Endothelial cell of umbilical vein (primary cell): ENCODE results near the gene PARP16. TPM values are rescaled to one million over a fixed set of nuclear protein-coding genes. Genes with fewer than 3 reads are reported as not detected.

Source experiments
- BruUV-seq: library from RNA; stranded (reverse); fragments of 400-500 nt; replicated peaks from 2 replicates; lab custom pipeline; 2021; lab: Mats Ljungman, UMichigan
- CTCF ChIA-PET: fragments of 300-600, 350-600 bp; sonication (Branson Sonifier 250); formaldehyde crosslinking; loops from one replicate; lab custom pipeline; 2021; ENCODE audit warnings: antibody characterized with exemption, inconsistent platforms; lab: Charles Lee
- POLR2A ChIA-PET: fragments of 300-600, 350-600 bp; sonication (Branson Sonifier 250); formaldehyde crosslinking; loops from one replicate; lab custom pipeline; 2021; ENCODE audit warnings: antibody characterized with exemption, inconsistent platforms; lab: Charles Lee
- DNase-seq: peaks from one replicate; pipeline ENCODE4 v3.0.0-alpha.2; 2011; ENCODE audit warnings: low read depth, low spot score
- FAIRE-seq: peaks from 2 replicates; lab custom pipeline; 2011; peaks lifted over from hg19 to GRCh38; lab: Jason Lieb, UNC
- H2AFZ ChIP-seq: 2 replicates; pipeline ENCODE4 v1.6.0; 2012; ENCODE audit warnings: low read depth, low read length, control low read depth, inconsistent platforms
- H3K27ac ChIP-seq: 2 replicates; pipeline ENCODE4 v1.5.1; 2011; ENCODE audit warnings: low read depth, mild to moderate bottlenecking, control low read depth, low read length, moderate library complexity; ENCODE audit not compliant: insufficient read depth
- H3K27me3 ChIP-seq, 2 experiments: 2 replicates each; pipeline versions ENCODE4 v1.6.0 to v1.6.1; 2011; ENCODE audit warnings: low read length in 2 of 2, mixed read lengths in 1 of 2; ENCODE audit not compliant: control insufficient read depth in 2 of 2, insufficient read depth in 2 of 2
- H3K36me3 ChIP-seq, 2 experiments: 2 replicates in 1 of 2; 3 replicates in 1 of 2; pipeline ENCODE4 v1.5.1; 2011; ENCODE audit warnings: low read length in 2 of 2, mild to moderate bottlenecking in 1 of 2, moderate library complexity in 1 of 2; ENCODE audit not compliant: control insufficient read depth in 2 of 2, insufficient read depth in 2 of 2; ENCODE audit errors: extremely low read depth in 1 of 2
- H3K4me1 ChIP-seq: 3 replicates; pipeline ENCODE4 v1.5.1; 2011; ENCODE audit warnings: mild to moderate bottlenecking, low read length; ENCODE audit not compliant: control insufficient read depth, insufficient read depth; ENCODE audit errors: extremely low read depth
- H3K4me2 ChIP-seq: 2 replicates; pipeline ENCODE4 v1.6.1; 2011; ENCODE audit warnings: low read length, control low read depth, mixed read lengths; ENCODE audit not compliant: insufficient read depth
- H3K4me3 ChIP-seq, 3 experiments: fragments of 200-600 bp in 1 of 3; sonication (generic), shearing (Covaris generic) in 1 of 3; replicated peaks in 1 of 3; 2 replicates each; pipeline ENCODE4 v1.5.1; 2011 to 2016; ENCODE audit warnings: control low read depth in 3 of 3, low read length in 3 of 3, mild to moderate bottlenecking in 2 of 3, inconsistent platforms in 1 of 3, low read depth in 1 of 3, moderate library complexity in 1 of 3; ENCODE audit not compliant: insufficient read depth in 1 of 3
- H3K79me2 ChIP-seq: 2 replicates; pipeline ENCODE4 v1.6.0; 2012; ENCODE audit warnings: low read length, inconsistent platforms; ENCODE audit not compliant: control insufficient read depth, insufficient read depth
- H3K9ac ChIP-seq: replicated peaks from 2 replicates; pipeline ENCODE3; 2011; ENCODE audit warnings: low read length, control low read depth; ENCODE audit not compliant: insufficient read depth; ENCODE audit errors: extremely low read depth
- H3K9me1 ChIP-seq: replicated peaks from 3 replicates; pipeline ENCODE4 v1.6.0; 2011; ENCODE audit warnings: mild to moderate bottlenecking, low read length; ENCODE audit not compliant: control insufficient read depth, insufficient read depth; ENCODE audit errors: extremely low read depth
- H3K9me3 ChIP-seq: replicated peaks from 2 replicates; pipeline ENCODE4 v1.5.1; 2012; ENCODE audit warnings: low read length, inconsistent platforms; ENCODE audit not compliant: control insufficient read depth, insufficient read depth
- H4K20me1 ChIP-seq: replicated peaks from 2 replicates; pipeline ENCODE3; 2011; ENCODE audit warnings: mild to moderate bottlenecking, low read length; ENCODE audit not compliant: control insufficient read depth, insufficient read depth; ENCODE audit errors: extremely low read depth
- EZH2 ChIP-seq: IDR thresholded peaks from 2 replicates; pipeline ENCODE4 v1.6.1; 2012; ENCODE audit warnings: borderline replicate concordance, low read depth, mild to moderate bottlenecking, moderate library complexity, low read length, inconsistent platforms; ENCODE audit not compliant: severe bottlenecking
- FOS ChIP-seq: IDR thresholded peaks from 2 replicates; pipeline ENCODE4 v1.6.1; 2011; ENCODE audit warnings: mild to moderate bottlenecking, low read length, moderate library complexity, borderline replicate concordance; ENCODE audit not compliant: insufficient read depth
- GATA2 ChIP-seq: IDR thresholded peaks from 2 replicates; pipeline ENCODE4 v1.7.0; 2011; ENCODE audit warnings: low read depth, mild to moderate bottlenecking, moderate library complexity, mixed read lengths, low read length; ENCODE audit not compliant: insufficient read length, insufficient read depth
- JUN ChIP-seq: IDR thresholded peaks from 2 replicates; pipeline ENCODE4 v1.6.1; 2011; ENCODE audit warnings: borderline replicate concordance, low read depth; ENCODE audit not compliant: insufficient read length, insufficient read depth
- MAX ChIP-seq: IDR thresholded peaks from 2 replicates; pipeline ENCODE4 v1.6.1; 2011; ENCODE audit not compliant: insufficient read depth, insufficient read length
- MYC ChIP-seq: IDR thresholded peaks from one replicate; pipeline ENCODE4 v1.6.1; 2011; ENCODE audit warnings: mild to moderate bottlenecking, low read depth, low read length
- POLR2A ChIP-seq: IDR thresholded peaks from 2 replicates; pipeline ENCODE4 v1.6.1; 2012; ENCODE audit warnings: low read depth, mild to moderate bottlenecking, control low read depth, low read length
- POLR2AphosphoS5 ChIP-seq: IDR thresholded peaks from 2 replicates; pipeline ENCODE4 v1.6.1; 2012; ENCODE audit warnings: low read depth, mild to moderate bottlenecking, control low read depth, low read length, moderate library complexity; ENCODE audit not compliant: insufficient read depth
- dilution Hi-C: fragments of 300-500 bp; cut with MboI; formaldehyde crosslinking; loops from one replicate; pipeline ENCODE4 v1.15.0; 2019; ENCODE audit warnings: low sequenced_read_pairs; ENCODE audit not compliant: extremely low pct_ligation_motif_present
- intact Hi-C: fragments of 100-400 bp; cut with micrococcal nuclease; formaldehyde crosslinking; loops from one replicate; pipeline ENCODE4 v1.10.0; 2022
- polyA plus RNA-seq, 4 experiments: library from polyadenylated mRNA; depleted of rRNA in 3 of 4; stranded (reverse) in 3 of 4; unstranded in 1 of 4; fragments of >200 nt; gene quantifications; 2 replicates each; pipeline versions ENCODE4 v1.2.1 to v1.2.3, GENCODE V29; 2011 to 2012; ENCODE audit warnings: missing spikeins in 1 of 4
- total RNA-seq: library from RNA; stranded (reverse); gene quantifications from 2 replicates; pipeline ENCODE4 v1.2.3, GENCODE V29; 2021
- TF ChIP-seq, protein P1 (sequence below), 2 donors: IDR thresholded peaks; 1 replicate in 1 of 2; 2 replicates in 1 of 2; pipeline ENCODE4 v1.5.1; 2011; ENCODE audit warnings: low read length in 2 of 2, mild to moderate bottlenecking in 2 of 2, moderate library complexity in 2 of 2, control low read depth in 1 of 2, inconsistent platforms in 1 of 2, low read depth in 1 of 2; ENCODE audit not compliant: insufficient read depth in 1 of 2; ENCODE audit errors: extremely low read depth in 1 of 2

PARP16 gene
- total and polyA plus RNA-seq, 2 donors (not counting 3 experiments of a cell fraction or from before 2014, with no cell fraction given) = 3.9 to 6.3 TPM

GRCh38 chr15:65233696-65234095, 53.0 kb downstream of the PARP16 start:
- Histone ChIP-seq H3K27me3 (no peaks in the 10 kb centered on the region), H3K79me2 (no peaks in the 10 kb centered on the region), H3K9ac (no peak overlapping the region), H2AFZ (no peak overlapping the region), H3K4me2 (no peak overlapping the region), H3K9me3 (no peaks in the 10 kb centered on the region), H3K4me1 (no peaks in the 10 kb centered on the region), H3K36me3 (no peaks in the 10 kb centered on the region), H3K9me1 (no peaks in the 10 kb centered on the region), H3K4me3 (no peak overlapping the region), H3K27ac (no peak overlapping the region), H4K20me1 (no peaks in the 10 kb centered on the region)
- no peak for FAIRE-seq
- no TSS peak for BruUV-seq
- intact Hi-C loops (no loop called here), dilution Hi-C loops (no loop called here)
- TF ChIP-seq, protein P1, sequence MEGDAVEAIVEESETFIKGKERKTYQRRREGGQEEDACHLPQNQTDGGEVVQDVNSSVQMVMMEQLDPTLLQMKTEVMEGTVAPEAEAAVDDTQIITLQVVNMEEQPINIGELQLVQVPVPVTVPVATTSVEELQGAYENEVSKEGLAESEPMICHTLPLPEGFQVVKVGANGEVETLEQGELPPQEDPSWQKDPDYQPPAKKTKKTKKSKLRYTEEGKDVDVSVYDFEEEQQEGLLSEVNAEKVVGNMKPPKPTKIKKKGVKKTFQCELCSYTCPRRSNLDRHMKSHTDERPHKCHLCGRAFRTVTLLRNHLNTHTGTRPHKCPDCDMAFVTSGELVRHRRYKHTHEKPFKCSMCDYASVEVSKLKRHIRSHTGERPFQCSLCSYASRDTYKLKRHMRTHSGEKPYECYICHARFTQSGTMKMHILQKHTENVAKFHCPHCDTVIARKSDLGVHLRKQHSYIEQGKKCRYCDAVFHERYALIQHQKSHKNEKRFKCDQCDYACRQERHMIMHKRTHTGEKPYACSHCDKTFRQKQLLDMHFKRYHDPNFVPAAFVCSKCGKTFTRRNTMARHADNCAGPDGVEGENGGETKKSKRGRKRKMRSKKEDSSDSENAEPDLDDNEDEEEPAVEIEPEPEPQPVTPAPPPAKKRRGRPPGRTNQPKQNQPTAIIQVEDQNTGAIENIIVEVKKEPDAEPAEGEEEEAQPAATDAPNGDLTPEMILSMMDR (IDR thresholded peaks at IDR 0.05; ENCODE audit: extremely low read depth in 1 of 2, insufficient read depth in 1 of 2, low read depth in 1 of 2, low read length in 2 of 2) = no peak
- no peak for TF ChIP-seq EZH2
- TF ChIP-seq GATA2 = no peak
- no peak for TF ChIP-seq JUN
- TF ChIP-seq MYC = no peak
- no peak for TF ChIP-seq MAX
- TF ChIP-seq POLR2A = no peak
- TF ChIP-seq FOS = no peak
- no peak for TF ChIP-seq POLR2AphosphoS5
- POLR2A ChIA-PET = no interaction called here
- DNase-seq = no peak
- CTCF ChIA-PET = interaction anchor here (0.8 to 1.4 kb wide), 3 partner anchors 16 to 64 kb away, joined by 3 to 4 read pairs (median 3); no protein-coding TSS in a partner anchor
